ENCODE results near the gene PDE4A. TPM values are rescaled to one million over a fixed set of nuclear protein-coding genes. Genes with fewer than 3 reads are reported as not detected.

The PDE4A gene
- total and polyA plus RNA-seq, 8 donors = 5.0 to 12.6 (median 9.3) TPM

- WGBS, 2 donors = 3 to 4% methylated on average over 44 to 72 of the region's 73 CpGs
Observed at GRCh38 chr19:10503002-10503789, 82.9 kb downstream of the PDE4A start, which contains the start of gene KEAP1. Gene KEAP1 (minus strand): TSS chr19:10503356. CDS start chr19:10500033, 3,323 bp downstream.

DNA sequence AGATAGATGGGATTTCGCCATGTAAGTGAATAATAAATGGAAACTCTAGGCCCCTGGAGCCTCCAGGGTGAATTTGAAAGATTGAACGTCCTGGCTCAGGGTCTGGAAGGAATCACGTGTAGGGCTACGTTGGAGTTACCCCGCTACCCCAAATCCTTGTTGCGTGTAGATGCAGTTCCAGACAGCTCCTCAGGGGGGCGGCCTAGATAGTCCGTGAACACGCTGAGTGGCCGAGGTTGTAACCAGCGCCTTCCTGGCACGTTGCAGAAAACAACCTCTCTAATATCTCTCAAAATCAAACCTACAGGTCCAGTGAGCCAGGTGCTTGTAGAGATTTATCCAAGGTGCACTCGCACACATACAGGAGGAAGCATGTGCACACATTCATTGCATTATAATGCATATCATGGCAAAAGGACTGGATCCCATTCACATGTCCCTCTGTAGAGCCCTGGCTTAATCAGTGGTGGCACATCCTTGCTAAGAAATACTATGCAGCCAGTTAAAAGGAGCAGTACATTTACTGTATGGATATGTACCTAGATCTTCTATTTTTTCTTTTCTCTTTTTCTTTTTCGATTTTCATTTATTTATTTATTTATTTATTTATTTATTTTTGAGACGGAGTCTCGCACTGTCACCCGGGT, 85.4 kb downstream of the PDE4A start:
- Histone ChIP-seq H3K4me3 (no peak overlapping the region), H3K27me3 (no peaks in the 10 kb centered on the region), H3K27ac (no peak overlapping the region), H3K4me1 (peaks cover 0 to 5% (median 5%) of the 10 kb centered on the region in 3 donors), H3K9me3 (no peaks in the 10 kb centered on the region), H3K36me3 (no peaks in the 10 kb centered on the region)
- no peak for FAIRE-seq
- 26 to 29% methylated on average over 17 of the region's 17 CpGs for WGBS, 2 donors
- intact Hi-C loops (cut with DNase I) = no loop called here
- ATAC-seq = peak in 3 of 4 donors; percentile 15 to 31 (median 24)
- DNase-seq = peak; percentile 72 to 90 (median 79)
- TF ChIP-seq, protein P1, sequence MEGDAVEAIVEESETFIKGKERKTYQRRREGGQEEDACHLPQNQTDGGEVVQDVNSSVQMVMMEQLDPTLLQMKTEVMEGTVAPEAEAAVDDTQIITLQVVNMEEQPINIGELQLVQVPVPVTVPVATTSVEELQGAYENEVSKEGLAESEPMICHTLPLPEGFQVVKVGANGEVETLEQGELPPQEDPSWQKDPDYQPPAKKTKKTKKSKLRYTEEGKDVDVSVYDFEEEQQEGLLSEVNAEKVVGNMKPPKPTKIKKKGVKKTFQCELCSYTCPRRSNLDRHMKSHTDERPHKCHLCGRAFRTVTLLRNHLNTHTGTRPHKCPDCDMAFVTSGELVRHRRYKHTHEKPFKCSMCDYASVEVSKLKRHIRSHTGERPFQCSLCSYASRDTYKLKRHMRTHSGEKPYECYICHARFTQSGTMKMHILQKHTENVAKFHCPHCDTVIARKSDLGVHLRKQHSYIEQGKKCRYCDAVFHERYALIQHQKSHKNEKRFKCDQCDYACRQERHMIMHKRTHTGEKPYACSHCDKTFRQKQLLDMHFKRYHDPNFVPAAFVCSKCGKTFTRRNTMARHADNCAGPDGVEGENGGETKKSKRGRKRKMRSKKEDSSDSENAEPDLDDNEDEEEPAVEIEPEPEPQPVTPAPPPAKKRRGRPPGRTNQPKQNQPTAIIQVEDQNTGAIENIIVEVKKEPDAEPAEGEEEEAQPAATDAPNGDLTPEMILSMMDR (IDR thresholded peaks at IDR 0.05) = peak; percentile 69 to 78 (median 75)

More at GRCh38 chr19:10503002-10503789, 82.9 kb downstream of the PDE4A start, which contains the start of gene KEAP1:
- H3K27ac ChIP-seq = peak within 1 kb of the TSS; percentile 93 to 99 (median 98)
- H3K36me3 ChIP-seq = peaks cover 0 to 13% (median 0%) of the 10 kb centered on the region in 3 donors
- FAIRE-seq = no peak
- H3K4me1 ChIP-seq = peaks cover 0 to 5% (median 5%) of the 10 kb centered on the region in 3 donors
- no peaks in the 10 kb centered on the region for H3K9me3 ChIP-seq
- H3K4me3 ChIP-seq = peak within 1 kb of the TSS; percentile 62 to 89 (median 83)
- DNase-seq = peak in 4 of 6 donors; percentile 49 to 84 (median 73)
- peak; percentile 20 to 35 (median 32) for ATAC-seq
- H3K27me3 ChIP-seq = no peaks in the 10 kb centered on the region
- TF ChIP-seq, protein P1 (IDR thresholded peaks at IDR 0.05) = no peak
- intact Hi-C loops (cut with DNase I) = no loop called here

DNA sequence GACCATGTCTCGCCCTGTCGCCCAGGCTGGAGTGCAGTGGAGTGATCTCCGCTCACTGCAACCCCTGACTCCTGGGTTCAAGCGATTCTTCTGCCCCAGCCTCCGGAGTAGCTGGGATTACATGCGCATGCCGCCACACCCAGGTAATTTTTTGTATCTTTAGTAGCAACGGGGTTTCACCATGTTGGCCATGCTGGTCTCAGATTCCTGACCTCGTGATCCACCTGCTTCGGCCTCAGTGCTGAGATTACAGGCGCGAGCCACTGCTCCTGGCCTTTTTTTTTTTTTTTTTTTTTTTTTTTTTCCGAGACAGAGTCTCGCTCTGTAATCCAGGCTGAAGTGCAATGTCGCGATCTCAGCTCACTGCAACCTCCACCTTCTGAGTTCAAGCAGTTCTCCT, 87.7 kb downstream of the PDE4A start:
- no peak for DNase-seq
- TF ChIP-seq, protein P1 (IDR thresholded peaks at IDR 0.05) = no peak
- no peak overlapping the region for H3K4me3 ChIP-seq
- no peak for ATAC-seq
- FAIRE-seq = no peak
- H3K4me1 ChIP-seq = no peaks in the 10 kb centered on the region
- no peaks in the 10 kb centered on the region for H3K36me3 ChIP-seq
- H3K27me3 ChIP-seq = no peaks in the 10 kb centered on the region
- H3K27ac ChIP-seq = no peak overlapping the region
- intact Hi-C loops (cut with DNase I) = no loop called here
- 79 to 87% methylated on average over 16 of the region's 16 CpGs for WGBS, 2 donors
- no peaks in the 10 kb centered on the region for H3K9me3 ChIP-seq

DNA sequence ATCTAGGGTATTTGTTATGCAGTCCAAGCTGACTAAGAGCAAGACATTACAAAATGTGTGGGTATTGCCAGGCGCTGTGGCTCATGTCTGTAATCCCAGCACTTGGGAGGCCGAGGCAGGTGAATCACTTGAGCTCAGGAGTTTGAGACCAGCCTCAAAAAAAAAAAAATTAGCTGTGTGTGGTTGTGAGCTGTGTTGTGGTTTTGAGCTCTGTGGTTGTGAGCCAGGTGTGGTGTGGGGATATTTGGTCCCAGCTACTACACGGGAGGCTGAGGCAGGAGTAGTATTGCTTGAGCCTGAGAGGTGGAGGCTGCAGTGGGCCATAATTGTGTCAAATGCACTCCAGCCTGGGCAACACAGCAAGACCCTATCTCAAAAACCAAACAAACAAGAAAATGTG, 88.4 kb downstream of the PDE4A start:
- Histone ChIP-seq H3K4me3 (no peak overlapping the region), H3K36me3 (no peaks in the 10 kb centered on the region), H3K4me1 (no peaks in the 10 kb centered on the region), H3K27ac (no peak overlapping the region), H3K9me3 (no peaks in the 10 kb centered on the region), H3K27me3 (no peaks in the 10 kb centered on the region)
- DNase-seq (no peak), FAIRE-seq (no peak), ATAC-seq (no peak)
- intact Hi-C loops (cut with DNase I) = no loop called here
- WGBS, 2 donors = 88 to 90% methylated on average over 3 of the region's 3 CpGs
- TF ChIP-seq, protein P1 (IDR thresholded peaks at IDR 0.05) = no peak

Data from pancreas (tissue), 10 donors.